Measurements from ENCODE around the gene AKAP11. TPM values are rescaled to one million over a fixed set of nuclear protein-coding genes. Genes with fewer than 3 reads are reported as not detected.

The AKAP11 gene
- total and polyA plus RNA-seq, 9 of the 15 experiments (the other 6 are each of a cell fraction or from before 2014, with no cell fraction given): 2.2 to 31.3 (median 10.9) TPM

DNA sequence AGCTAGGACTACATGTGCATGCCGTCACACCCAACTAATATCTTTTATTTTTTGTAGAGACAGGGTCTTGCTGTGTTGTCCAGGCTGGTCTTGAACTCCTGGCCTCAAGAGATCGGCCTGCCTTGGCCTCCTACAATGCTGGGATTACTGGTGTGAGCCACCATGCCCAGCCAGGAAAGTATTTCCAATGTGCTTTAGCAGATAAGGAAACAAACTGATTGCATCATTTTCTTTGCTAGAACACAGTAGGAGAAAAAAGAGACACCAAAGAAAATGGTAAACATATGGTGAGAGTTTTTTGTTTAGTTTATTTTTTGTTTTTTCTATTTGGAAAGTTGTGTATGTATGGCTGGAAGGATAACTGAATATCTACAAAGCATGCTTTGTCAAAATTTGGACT, 46.9 kb upstream of the AKAP11 start (continued):
- TF ChIP-seq ZNF212 (CRISPR knock-in tag; IDR thresholded peaks at IDR 0.05): no peak
- TF ChIP-seq BRCA1 (IDR thresholded peaks at IDR 0.05): no peak
- TF ChIP-seq BRCA1 (CRISPR knock-in tag; IDR thresholded peaks at IDR 0.05): no peak
- no peak for TF ChIP-seq RHOXF2B (CRISPR knock-in tag; conservative IDR thresholded peaks at IDR 0.05)
- TF ChIP-seq, protein P1, sequence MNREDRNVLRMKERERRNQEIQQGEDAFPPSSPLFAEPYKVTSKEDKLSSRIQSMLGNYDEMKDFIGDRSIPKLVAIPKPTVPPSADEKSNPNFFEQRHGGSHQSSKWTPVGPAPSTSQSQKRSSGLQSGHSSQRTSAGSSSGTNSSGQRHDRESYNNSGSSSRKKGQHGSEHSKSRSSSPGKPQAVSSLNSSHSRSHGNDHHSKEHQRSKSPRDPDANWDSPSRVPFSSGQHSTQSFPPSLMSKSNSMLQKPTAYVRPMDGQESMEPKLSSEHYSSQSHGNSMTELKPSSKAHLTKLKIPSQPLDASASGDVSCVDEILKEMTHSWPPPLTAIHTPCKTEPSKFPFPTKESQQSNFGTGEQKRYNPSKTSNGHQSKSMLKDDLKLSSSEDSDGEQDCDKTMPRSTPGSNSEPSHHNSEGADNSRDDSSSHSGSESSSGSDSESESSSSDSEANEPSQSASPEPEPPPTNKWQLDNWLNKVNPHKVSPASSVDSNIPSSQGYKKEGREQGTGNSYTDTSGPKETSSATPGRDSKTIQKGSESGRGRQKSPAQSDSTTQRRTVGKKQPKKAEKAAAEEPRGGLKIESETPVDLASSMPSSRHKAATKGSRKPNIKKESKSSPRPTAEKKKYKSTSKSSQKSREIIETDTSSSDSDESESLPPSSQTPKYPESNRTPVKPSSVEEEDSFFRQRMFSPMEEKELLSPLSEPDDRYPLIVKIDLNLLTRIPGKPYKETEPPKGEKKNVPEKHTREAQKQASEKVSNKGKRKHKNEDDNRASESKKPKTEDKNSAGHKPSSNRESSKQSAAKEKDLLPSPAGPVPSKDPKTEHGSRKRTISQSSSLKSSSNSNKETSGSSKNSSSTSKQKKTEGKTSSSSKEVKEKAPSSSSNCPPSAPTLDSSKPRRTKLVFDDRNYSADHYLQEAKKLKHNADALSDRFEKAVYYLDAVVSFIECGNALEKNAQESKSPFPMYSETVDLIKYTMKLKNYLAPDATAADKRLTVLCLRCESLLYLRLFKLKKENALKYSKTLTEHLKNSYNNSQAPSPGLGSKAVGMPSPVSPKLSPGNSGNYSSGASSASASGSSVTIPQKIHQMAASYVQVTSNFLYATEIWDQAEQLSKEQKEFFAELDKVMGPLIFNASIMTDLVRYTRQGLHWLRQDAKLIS (CRISPR knock-in tag; IDR thresholded peaks at IDR 0.05): no peak
- TF ChIP-seq PCBP2 (IDR thresholded peaks at IDR 0.05; ENCODE audit: low read depth, low read length, poor library complexity, severe bottlenecking): no peak
- TF ChIP-seq NFRKB (IDR thresholded peaks at IDR 0.05; ENCODE audit: low read depth): no peak
- peak; percentile 43 to 50; a peak in 3 of 4 replicates for TF ChIP-seq TRIM24 (IDR thresholded peaks at IDR 0.05)
- no peak for TF ChIP-seq ZNF41 (CRISPR knock-in tag; conservative IDR thresholded peaks at IDR 0.05)
- TF ChIP-seq ATF7 (IDR thresholded peaks at IDR 0.05): 0 out of 2 replicates have a peak, but pooled peaks have one; percentile 38
- TF ChIP-seq ZNF444 (CRISPR knock-in tag; IDR thresholded peaks at IDR 0.05): no peak
- TF ChIP-seq SIN3B (IDR thresholded peaks at IDR 0.05; ENCODE audit: low read depth): no peak
- no peak for TF ChIP-seq IRF1 (CRISPR knock-in tag; IDR thresholded peaks at IDR 0.05; ENCODE audit: borderline replicate concordance)
- TF ChIP-seq ZBTB17 (CRISPR knock-in tag; IDR thresholded peaks at IDR 0.05): no peak
- TF ChIP-seq, protein P2, sequence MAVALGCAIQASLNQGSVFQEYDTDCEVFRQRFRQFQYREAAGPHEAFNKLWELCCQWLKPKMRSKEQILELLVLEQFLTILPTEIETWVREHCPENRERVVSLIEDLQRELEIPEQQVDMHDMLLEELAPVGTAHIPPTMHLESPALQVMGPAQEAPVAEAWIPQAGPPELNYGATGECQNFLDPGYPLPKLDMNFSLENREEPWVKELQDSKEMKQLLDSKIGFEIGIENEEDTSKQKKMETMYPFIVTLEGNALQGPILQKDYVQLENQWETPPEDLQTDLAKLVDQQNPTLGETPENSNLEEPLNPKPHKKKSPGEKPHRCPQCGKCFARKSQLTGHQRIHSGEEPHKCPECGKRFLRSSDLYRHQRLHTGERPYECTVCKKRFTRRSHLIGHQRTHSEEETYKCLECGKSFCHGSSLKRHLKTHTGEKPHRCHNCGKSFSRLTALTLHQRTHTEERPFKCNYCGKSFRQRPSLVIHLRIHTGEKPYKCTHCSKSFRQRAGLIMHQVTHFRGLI (CRISPR knock-in tag; IDR thresholded peaks at IDR 0.05): no peak
- TF ChIP-seq CBFA2T3 (IDR thresholded peaks at IDR 0.05): peak; percentile 32; the same call in 1 of the 2 replicates
- no peak for TF ChIP-seq KLF10 (CRISPR knock-in tag; IDR thresholded peaks at IDR 0.05)
- no peak for TF ChIP-seq ESRRB (CRISPR knock-in tag; IDR thresholded peaks at IDR 0.05; ENCODE audit: borderline replicate concordance)
- TF ChIP-seq BRF1 (IDR thresholded peaks at IDR 0.05; ENCODE audit: borderline replicate concordance, extremely low read depth, insufficient read length): no peak
- TF ChIP-seq, protein P3, sequence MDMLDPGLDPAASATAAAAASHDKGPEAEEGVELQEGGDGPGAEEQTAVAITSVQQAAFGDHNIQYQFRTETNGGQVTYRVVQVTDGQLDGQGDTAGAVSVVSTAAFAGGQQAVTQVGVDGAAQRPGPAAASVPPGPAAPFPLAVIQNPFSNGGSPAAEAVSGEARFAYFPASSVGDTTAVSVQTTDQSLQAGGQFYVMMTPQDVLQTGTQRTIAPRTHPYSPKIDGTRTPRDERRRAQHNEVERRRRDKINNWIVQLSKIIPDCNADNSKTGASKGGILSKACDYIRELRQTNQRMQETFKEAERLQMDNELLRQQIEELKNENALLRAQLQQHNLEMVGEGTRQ (CRISPR knock-in tag; IDR thresholded peaks at IDR 0.05): no peak
- TF ChIP-seq HDAC1 (IDR thresholded peaks at IDR 0.05): no peak
- TF ChIP-seq ZNF507 (tag; conservative IDR thresholded peaks at IDR 0.05): no peak
- TF ChIP-seq TEAD4 (IDR thresholded peaks at IDR 0.05; ENCODE audit: low read length): peak; percentile 30; the same call in 1 of the 2 replicates
- TF ChIP-seq TEAD4 (CRISPR knock-in tag; IDR thresholded peaks at IDR 0.05; ENCODE audit: borderline replicate concordance): no peak
- TF ChIP-seq NFIC (IDR thresholded peaks at IDR 0.05): no peak
- TF ChIP-seq RNF2 (IDR thresholded peaks at IDR 0.05): no peak

Measured in K562 (cell line).